HepG2 (cell line): ENCODE results near the gene ZBTB2. TPM values are rescaled to one million over a fixed set of nuclear protein-coding genes. Genes with fewer than 3 reads are reported as not detected.
A peak's percentile ranks its signal among the peaks of the same experiment; 100 is the strongest.

Experiments
- RXRA ChIP-seq: sonication (generic); formaldehyde crosslinking; IDR thresholded peaks from 2 replicates; pipeline ENCODE4 v1.5.1; 2020; ENCODE audit warnings: missing genetic modification reagents
- TBX3 ChIP-seq: fragments of 450-650 bp; IDR thresholded peaks from 2 replicates; pipeline ENCODE4 v1.6.1; 2017; ENCODE audit warnings: antibody characterized with exemption, mild to moderate bottlenecking, inconsistent platforms, borderline replicate concordance
- ZNF660 ChIP-seq: sonication (generic); formaldehyde crosslinking; IDR thresholded peaks from 2 replicates; pipeline ENCODE4 v1.5.1; 2020; ENCODE audit warnings: mild to moderate bottlenecking, low read depth, missing genetic modification reagents, borderline replicate concordance
- ZNF724P ChIP-seq: sonication (generic); formaldehyde crosslinking; IDR thresholded peaks from 2 replicates; pipeline ENCODE4 v1.8.0; 2022; ENCODE audit warnings: missing genetic modification reagents, borderline replicate concordance
- ZNF761 ChIP-seq: sonication (generic); formaldehyde crosslinking; conservative IDR thresholded peaks from 2 replicates; pipeline ENCODE4 v1.4.0; 2020; ENCODE audit warnings: mild to moderate bottlenecking, missing genetic modification reagents
- ZNF816 ChIP-seq: sonication (generic); formaldehyde crosslinking; IDR thresholded peaks from 2 replicates; pipeline ENCODE4 v1.8.0; 2022; ENCODE audit warnings: missing genetic modification reagents, mild to moderate bottlenecking, borderline replicate concordance
- ZSCAN20 ChIP-seq: sonication (generic); formaldehyde crosslinking; IDR thresholded peaks from 2 replicates; pipeline ENCODE4 v1.4.0; 2020; ENCODE audit warnings: missing genetic modification reagents, mild to moderate bottlenecking, borderline replicate concordance
- polyA plus RNA-seq, 8 experiments: library from polyadenylated mRNA; depleted of rRNA in 3 of 8; stranded (reverse) in 7 of 8; unstranded in 1 of 8; fragments of >200 nt; fragmentation: Illumina TruSeq in 4 of 8; extraction: Trizol in 4 of 8; gene quantifications; 2 replicates each; pipeline versions ENCODE4 v1.2.1 to v1.2.3, GENCODE V29; 2011 to 2016; ENCODE audit warnings: low read depth in 4 of 8, missing spikeins in 1 of 8, mixed read lengths in 1 of 8; ENCODE audit not compliant: insufficient read depth in 1 of 8
- total RNA-seq, 5 experiments: library from RNA; depleted of rRNA; stranded (reverse); fragments of >200 nt; fragmentation: Illumina TruSeq; extraction: Trizol; gene quantifications; 2 replicates each; pipeline ENCODE4 v1.2.3, GENCODE V29; 2016; ENCODE audit warnings: low read depth in 1 of 5
- TF ChIP-seq, protein P1 (sequence below): sonication (generic); formaldehyde crosslinking; IDR thresholded peaks from 2 replicates; pipeline ENCODE4 v1.4.0; 2020; ENCODE audit warnings: missing genetic modification reagents, borderline replicate concordance
- TF ChIP-seq, protein P2 (sequence below): sonication (generic); formaldehyde crosslinking; IDR thresholded peaks from 2 replicates; pipeline ENCODE4 v1.5.1; 2020; ENCODE audit warnings: missing genetic modification reagents, mild to moderate bottlenecking, borderline replicate concordance
- TF ChIP-seq, protein P3 (sequence below): sonication (generic); formaldehyde crosslinking; IDR thresholded peaks from 2 replicates; pipeline ENCODE4 v1.4.0; 2020; ENCODE audit warnings: mild to moderate bottlenecking, low read depth, missing genetic modification reagents
- TF ChIP-seq, protein P4 (sequence below): sonication (generic); formaldehyde crosslinking; IDR thresholded peaks from 2 replicates; pipeline ENCODE4 v1.4.0; 2020; ENCODE audit warnings: missing genetic modification reagents; ENCODE audit errors: not compliant biosample characterization
- TF ChIP-seq, protein P5 (sequence below): sonication (generic); formaldehyde crosslinking; IDR thresholded peaks from 2 replicates; pipeline ENCODE4 v1.4.0; 2020; ENCODE audit warnings: mild to moderate bottlenecking, missing genetic modification reagents

The ZBTB2 gene
- total and polyA plus RNA-seq, 2 of the 13 experiments (the other 11 are each of a cell fraction or from before 2014, with no cell fraction given): 15.4 to 22.8 TPM

DNA sequence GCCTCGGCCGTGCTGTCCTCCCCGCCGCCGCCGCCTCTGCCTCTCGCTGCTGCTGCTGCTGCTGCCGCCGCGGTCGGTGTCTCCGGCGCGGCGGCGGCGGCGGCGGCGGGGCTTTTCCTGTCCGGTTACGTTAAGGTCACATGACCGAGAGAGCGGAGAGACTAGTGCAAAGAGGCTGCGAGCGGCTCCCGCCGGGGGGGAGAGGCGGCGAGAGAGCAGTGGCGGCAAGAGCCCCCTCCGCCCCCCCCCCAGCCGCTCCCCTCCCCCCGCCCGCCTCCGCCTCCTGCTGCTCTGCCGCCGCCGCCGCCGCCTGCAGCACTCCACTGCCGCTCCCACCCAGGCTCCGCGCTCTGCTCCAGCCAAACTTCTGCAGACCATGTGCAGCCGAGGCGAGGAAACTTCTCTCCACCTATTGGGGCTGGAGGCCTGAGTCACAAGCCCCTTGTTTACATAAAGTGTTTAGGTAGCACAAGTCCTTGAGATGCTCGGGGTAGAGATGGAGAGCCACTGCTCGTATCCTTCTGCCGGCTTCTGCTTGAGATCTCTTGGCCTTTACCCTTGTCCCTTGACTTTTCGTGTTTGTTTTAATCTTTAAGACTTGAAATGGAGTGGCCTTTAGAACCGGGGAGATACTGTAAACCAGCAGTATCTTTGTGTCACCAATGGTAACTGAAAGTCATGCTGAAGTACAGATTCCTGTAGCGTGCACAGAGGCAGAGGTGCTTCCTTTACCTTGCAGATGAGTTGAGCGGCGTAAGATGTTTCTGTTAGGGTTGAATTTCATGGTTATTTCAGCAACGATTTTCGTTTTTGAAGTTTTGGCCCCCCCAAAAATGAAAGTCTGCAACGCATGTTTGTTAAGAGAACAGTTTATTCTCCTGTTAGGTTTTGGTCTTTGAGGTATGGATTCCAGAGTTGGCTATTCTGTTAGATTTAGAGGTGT lies at the start of gene ZBTB2 (continued):
- TF ChIP-seq, protein P1, sequence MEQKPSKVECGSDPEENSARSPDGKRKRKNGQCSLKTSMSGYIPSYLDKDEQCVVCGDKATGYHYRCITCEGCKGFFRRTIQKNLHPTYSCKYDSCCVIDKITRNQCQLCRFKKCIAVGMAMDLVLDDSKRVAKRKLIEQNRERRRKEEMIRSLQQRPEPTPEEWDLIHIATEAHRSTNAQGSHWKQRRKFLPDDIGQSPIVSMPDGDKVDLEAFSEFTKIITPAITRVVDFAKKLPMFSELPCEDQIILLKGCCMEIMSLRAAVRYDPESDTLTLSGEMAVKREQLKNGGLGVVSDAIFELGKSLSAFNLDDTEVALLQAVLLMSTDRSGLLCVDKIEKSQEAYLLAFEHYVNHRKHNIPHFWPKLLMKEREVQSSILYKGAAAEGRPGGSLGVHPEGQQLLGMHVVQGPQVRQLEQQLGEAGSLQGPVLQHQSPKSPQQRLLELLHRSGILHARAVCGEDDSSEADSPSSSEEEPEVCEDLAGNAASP (CRISPR knock-in tag): peak; percentile 41; the same call in 1 of the 2 replicates
- TF ChIP-seq, protein P2, sequence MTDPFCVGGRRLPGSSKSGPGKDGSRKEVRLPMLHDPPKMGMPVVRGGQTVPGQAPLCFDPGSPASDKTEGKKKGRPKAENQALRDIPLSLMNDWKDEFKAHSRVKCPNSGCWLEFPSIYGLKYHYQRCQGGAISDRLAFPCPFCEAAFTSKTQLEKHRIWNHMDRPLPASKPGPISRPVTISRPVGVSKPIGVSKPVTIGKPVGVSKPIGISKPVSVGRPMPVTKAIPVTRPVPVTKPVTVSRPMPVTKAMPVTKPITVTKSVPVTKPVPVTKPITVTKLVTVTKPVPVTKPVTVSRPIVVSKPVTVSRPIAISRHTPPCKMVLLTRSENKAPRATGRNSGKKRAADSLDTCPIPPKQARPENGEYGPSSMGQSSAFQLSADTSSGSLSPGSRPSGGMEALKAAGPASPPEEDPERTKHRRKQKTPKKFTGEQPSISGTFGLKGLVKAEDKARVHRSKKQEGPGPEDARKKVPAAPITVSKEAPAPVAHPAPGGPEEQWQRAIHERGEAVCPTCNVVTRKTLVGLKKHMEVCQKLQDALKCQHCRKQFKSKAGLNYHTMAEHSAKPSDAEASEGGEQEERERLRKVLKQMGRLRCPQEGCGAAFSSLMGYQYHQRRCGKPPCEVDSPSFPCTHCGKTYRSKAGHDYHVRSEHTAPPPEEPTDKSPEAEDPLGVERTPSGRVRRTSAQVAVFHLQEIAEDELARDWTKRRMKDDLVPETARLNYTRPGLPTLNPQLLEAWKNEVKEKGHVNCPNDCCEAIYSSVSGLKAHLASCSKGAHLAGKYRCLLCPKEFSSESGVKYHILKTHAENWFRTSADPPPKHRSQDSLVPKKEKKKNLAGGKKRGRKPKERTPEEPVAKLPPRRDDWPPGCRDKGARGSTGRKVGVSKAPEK (CRISPR knock-in tag): no peak
- TF ChIP-seq, protein P3, sequence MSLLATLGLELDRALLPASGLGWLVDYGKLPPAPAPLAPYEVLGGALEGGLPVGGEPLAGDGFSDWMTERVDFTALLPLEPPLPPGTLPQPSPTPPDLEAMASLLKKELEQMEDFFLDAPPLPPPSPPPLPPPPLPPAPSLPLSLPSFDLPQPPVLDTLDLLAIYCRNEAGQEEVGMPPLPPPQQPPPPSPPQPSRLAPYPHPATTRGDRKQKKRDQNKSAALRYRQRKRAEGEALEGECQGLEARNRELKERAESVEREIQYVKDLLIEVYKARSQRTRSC (CRISPR knock-in tag): no peak
- TF ChIP-seq ZNF724P (CRISPR knock-in tag) (no peak), RXRA (CRISPR knock-in tag) (no peak), ZNF761 (CRISPR knock-in tag) (no peak), ZNF660 (no peak), TBX3 (no peak), ZSCAN20 (CRISPR knock-in tag) (no peak), ZNF816 (CRISPR knock-in tag) (no peak)
- TF ChIP-seq, protein P4, sequence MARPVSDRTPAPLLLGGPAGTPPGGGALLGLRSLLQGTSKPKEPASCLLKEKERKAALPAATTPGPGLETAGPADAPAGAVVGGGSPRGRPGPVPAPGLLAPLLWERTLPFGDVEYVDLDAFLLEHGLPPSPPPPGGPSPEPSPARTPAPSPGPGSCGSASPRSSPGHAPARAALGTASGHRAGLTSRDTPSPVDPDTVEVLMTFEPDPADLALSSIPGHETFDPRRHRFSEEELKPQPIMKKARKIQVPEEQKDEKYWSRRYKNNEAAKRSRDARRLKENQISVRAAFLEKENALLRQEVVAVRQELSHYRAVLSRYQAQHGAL: no peak
- TF ChIP-seq, protein P5, sequence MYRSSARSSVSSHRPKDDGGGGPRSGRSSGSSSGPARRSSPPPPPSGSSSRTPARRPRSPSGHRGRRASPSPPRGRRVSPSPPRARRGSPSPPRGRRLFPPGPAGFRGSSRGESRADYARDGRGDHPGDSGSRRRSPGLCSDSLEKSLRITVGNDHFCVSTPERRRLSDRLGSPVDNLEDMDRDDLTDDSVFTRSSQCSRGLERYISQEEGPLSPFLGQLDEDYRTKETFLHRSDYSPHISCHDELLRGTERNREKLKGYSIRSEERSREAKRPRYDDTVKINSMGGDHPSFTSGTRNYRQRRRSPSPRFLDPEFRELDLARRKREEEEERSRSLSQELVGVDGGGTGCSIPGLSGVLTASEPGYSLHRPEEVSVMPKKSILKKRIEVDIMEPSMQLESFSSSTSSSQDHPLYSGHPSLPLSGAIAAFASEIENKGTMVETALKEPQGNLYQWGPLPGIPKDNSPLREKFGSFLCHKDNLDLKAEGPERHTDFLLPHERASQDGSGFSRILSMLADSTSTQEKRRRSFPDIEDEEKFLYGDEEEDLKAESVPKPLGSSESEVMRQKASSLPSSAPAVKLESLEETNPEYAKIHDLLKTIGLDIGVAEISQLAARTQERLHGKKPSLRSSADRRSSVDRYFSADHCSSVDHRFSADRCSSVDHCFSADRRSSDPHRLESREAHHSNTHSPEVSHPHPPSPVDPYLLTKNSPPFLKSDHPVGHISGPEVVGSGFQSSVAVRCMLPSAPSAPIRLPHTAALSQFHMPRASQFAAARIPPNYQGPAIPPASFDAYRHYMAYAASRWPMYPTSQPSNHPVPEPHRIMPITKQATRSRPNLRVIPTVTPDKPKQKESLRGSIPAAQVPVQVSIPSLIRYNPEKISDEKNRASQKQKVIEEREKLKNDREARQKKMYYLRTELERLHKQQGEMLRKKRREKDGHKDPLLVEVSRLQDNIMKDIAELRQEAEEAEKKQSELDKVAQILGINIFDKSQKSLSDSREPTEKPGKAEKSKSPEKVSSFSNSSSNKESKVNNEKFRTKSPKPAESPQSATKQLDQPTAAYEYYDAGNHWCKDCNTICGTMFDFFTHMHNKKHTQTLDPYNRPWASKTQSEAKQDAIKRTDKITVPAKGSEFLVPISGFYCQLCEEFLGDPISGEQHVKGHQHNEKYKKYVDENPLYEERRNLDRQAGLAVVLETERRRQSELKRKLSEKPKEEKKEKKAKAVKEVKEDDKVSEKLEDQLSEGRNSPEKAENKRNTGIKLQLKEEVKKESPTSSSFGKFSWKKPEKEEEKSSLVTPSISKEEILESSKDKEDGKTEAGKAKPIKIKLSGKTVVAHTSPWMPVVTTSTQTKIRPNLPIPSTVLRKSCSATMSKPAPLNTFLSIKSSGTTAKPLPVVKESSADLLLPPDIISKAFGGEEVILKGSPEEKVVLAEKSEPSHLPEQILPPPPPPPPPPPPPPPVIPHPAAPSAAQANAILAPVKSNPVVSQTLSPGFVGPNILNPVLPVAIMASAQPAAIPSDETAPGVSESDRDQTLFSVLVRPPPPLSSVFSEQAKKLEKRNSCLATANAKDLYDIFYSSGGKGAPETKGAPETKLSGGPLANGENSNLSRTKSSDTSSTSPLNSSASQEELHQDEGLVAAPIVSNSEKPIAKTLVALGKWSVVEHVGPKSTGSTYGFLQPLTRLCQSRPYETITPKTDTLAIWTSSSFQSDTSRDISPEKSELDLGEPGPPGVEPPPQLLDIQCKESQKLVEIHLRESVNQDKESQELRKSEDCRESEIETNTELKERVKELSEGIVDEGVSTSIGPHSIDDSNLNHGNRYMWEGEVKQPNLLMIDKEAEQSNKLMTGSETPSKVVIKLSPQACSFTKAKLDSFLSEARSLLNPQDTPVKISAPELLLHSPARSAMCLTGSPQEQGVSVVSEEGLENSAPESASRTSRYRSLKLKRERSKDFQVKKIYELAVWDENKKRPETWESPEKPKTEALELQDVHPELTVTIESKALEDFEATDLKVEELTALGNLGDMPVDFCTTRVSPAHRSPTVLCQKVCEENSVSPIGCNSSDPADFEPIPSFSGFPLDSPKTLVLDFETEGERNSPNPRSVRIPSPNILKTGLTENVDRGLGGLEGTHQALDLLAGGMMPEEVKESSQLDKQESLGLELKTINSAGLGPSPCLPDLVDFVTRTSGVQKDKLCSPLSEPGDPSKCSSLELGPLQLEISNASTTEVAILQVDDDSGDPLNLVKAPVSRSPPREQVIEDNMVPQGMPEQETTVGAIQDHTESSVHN (CRISPR knock-in tag): no peak
